Activated CD4-positive, alpha-beta T cell treated with anti-CD3 and anti-CD28 coated beads, Interleukin-2, Interleukin-4, amounts not matched to agents 100 ng/mL and 50 ng/mL, durations not matched to agents 16 hours and 8 hours (primary cell): ENCODE results near the gene TMEM121.

Experiments used
- DNase-seq: peaks from one replicate; pipeline ENCODE4 v3.0.0-alpha.2; 2020; ENCODE audit warnings: low spot score

The TMEM121 gene

DNA sequence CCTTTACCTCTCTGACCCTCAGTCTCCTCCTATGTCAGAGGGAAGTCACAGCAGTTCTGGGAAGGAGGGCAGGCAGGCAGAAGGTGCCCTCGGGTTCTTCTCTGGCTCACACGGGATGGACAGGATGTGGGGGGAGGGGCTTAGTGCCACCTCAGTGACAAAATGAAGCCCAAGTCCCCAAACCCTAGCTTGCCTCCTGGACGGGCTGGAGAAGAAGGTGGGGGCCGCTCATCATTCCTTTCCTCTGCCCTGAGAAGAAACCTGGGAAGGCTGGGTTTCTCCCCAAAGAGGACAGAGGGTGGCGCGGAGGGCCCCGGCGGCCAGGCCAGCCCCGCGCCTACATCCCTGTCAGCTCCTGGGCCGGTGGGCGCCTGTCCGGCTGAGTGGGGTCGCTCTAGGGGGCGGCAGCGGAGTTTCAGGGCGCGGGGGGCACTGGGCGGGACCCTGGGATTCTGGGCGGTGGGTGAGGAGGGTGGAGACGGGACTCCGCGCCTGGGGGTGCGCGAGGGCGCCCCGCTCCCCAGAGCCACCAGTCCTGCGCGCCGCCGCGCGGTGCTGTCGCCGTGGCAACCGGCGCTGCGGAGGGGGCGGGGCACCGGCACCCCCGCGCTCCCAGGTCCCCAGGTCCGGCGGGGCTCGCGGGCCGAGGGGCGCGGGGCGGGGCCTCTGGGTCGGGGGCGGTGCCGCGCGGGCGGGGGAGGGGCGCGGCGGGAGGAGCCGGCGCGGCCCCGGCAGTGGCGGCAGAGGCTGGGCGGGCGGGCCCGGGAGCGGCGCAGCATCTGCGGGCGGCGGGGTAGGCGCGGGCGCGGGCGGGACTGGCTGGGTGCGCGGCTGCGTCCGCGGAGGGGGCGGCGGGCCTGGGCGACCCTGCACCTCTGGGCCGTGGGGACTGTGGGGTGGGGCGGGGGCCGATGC is at the start of gene TMEM121:
Gene TMEM121 (plus strand): TSS at position 723 of the 915 bp plus-strand sequence. CDS start 2,252 bp downstream, outside the sequence.
- no peak for DNase-seq

DNA sequence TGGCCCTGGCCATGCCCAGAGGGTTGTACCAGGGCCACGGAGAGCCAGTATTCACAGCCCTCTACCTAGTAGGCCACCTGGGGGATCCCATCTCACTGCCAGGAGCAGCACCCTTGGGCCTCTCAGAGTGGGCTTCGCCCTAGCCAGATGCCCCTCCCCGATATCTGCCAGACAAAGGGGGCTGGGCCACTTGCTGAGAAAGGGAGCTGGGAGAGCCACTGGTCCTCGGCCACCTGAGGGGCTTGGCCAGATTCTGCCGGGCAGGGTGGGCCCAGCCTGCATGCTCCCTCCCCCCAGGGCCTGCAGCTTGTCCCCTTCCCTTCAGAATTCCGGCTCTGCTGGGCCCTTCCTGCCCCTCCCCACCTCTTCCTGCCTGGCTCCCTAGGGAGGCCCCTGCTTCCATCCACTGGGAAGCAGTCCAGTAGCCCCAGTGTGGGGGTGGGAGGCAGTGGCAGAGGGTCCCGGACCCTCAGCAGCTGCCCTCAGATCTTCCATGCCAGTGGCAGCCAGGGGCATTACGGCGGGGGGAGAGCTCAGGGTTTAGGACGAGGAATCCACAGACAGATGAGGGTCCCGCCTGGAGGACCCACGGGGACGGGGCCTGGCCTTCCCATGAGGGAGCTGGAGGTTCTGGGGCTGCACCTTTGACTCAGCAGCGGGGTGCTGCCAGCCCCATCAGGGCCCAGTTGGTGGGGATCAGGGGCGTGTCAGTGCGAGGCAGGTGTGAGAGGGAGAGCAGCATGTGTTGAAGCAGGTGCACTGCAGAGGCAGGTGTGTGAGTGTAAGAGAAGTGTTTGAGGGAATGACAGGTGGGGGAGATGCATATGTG is 49.3 kb upstream of the TMEM121 start:
- DNase-seq = no peak

DNA sequence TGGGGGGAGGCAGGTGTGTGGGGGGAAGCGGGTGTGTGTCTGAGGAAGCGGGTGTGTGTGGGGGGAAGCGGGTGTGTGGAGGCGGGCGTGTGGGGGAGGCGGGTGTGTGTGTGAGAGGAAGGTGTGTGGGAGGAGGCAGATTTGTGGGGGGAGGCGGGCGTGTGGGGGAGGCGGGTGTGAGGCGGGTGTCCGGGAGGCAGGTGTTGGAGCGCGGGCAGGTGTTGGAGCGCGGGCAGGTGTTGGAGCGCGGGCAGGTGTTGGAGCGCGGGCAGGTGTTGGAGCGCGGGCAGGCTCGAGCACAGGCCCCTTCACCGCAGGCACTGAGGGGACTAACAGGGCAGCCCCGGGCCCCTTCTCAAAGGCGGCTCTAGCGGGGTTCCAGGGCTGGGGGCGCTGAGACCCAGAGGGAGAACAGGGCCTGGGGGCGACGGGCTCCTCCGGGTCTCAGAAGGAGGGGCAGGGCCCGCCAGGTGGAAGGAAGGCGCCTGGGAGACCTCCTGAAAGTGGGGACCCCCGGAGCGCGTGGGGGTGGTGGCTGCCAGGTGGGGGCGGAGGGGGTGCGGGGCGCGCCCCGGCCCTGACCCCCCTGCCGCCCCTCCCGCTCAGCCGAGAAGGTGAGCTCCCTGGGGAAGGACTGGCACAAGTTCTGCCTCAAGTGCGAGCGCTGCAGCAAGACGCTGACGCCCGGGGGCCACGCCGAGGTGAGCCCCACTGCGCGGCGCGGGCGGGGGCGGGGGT is 48.6 kb upstream of the TMEM121 start:
- no peak for DNase-seq

DNA sequence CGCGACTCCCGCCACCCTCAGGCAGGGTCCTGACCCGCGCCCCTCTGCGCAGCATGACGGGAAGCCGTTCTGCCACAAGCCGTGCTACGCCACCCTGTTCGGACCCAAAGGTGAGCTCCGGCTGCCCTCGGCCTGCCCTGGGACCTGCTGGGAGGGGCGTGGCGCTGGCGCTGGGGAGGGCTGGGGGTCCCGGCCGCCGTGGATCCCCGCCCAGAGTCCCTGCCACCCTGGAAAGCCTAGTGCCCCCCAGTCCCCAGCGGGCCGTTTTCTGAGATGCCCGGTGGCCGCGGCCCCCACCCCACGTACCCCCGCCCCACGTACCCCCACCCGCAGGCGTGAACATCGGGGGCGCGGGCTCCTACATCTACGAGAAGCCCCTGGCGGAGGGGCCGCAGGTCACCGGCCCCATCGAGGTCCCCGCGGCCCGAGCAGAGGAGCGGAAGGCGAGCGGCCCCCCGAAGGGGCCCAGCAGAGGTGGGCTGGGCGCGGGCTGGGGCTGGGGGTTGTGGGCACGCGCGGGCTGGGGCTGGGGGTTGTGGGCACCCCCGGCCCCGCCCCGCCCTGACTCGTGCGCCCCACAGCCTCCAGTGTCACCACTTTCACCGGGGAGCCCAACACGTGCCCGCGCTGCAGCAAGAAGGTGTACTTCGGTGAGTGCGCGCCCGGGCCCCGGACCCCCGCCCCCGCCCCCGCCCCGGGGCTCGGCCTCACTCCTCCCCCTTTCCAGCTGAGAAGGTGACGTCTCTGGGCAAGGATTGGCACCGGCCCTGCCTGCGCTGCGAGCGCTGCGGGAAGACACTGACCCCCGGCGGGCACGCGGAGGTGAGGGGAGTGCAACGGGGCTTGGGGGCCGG is 47.8 kb upstream of the TMEM121 start:
- DNase-seq = no peak

DNA sequence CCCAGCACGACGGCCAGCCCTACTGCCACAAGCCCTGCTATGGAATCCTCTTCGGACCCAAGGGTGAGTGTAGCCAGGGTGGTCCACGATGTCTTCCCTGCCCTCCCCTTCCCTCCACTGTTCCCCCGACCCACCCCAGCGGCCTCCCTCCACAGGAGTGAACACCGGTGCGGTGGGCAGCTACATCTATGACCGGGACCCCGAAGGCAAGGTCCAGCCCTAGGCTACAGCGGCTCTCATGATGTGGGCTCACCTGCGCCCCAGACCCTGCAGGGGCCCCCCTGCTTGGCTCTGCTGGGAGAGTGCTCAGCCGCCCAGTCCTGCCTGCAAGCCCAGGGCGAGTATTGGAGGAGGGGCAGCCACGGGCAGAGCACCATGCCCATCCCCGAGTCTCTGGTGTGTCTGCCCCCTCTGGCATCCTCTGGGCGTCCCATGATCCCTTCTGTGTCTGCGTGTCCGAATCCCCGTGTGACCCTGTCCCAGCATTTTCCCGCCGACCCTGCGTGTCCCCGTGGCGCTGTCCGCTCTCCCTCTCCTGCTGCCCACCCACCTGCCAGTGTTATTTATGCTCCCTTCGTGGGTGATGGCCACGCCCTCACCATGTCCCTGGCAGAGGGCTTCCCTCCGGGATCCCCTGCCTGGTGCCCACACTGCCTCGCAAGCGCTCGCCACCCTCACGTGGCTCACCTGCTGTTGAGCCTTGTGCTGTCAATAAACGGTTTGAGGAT is 46.8 kb upstream of the TMEM121 start:
- DNase-seq = no peak

DNA sequence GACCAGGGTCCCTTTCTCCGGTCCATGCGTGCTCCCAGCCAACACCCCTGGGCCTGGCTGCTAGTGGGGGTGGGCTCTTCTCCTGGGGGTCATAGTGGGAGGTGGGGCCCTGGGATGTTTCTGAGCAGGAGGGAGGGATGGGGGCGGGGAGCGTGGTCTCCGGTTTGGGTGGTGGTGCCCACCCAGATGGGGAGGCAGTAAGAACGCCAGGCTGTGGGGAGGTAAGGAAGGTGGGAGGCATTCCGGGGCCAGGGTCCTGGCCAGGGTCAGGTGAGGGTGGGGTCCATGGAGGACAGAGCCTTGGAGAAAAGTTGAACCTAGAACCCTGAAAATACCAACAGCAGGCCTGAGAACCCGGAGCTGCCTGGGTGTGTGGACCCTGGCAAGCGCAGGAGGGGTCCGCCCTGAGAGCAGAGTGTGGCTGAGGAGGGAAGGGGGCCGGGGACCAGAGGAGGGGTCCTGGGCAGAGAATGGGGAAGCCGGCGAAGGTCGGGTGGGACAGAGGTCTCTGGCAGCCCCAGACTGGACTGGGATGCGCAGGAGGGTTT is 46.1 kb upstream of the TMEM121 start:
- DNase-seq = no peak

DNA sequence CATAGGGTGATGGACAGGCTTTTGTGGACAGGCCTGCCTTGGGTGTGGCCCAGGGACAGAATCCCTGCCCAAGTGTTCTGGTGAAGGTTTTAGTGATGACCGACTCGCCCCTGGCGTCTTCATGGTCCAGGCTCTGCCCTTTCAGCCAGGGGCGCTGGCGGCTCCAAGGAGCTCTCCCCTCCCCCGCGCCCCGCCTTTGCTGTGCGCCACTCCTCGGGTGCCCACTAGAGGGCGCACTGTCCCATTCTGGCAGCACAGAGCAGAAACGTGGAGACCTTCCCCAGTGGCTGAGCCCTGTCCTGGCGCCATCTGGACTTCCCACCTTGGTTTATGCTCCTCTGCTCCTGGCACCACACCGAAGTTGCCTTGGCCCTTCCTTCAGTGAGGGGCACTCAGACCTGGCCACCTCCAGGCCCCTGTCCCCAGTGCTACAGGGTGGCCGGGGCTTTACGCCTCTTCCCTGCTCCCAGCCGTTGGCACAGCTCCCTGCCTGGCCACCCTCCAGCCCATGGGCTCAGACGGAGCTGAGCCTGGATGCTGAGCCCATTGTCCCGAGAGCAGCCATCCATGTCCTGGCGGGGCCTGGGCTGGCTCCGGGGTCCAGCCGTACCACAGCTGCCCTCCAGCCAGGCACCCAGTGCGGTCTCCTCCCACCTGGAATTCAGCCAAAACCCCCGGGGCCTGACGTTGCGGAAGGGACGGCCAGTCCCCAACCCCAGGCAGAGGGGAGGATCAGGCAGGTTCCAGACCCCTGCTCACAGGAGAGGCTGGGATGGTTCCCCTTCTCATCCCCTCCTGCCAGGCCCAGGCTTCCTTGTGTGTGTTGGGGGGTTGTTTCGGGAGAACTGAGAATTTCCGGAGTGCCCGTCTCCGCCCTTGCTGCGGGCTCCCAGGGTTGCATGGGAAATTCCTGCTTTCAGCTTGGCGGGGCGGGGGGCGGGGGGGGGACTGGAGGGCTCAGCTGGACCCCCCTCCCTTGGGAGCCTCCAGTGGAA is 45.3 kb upstream of the TMEM121 start:
- DNase-seq = peak; percentile 91

DNA sequence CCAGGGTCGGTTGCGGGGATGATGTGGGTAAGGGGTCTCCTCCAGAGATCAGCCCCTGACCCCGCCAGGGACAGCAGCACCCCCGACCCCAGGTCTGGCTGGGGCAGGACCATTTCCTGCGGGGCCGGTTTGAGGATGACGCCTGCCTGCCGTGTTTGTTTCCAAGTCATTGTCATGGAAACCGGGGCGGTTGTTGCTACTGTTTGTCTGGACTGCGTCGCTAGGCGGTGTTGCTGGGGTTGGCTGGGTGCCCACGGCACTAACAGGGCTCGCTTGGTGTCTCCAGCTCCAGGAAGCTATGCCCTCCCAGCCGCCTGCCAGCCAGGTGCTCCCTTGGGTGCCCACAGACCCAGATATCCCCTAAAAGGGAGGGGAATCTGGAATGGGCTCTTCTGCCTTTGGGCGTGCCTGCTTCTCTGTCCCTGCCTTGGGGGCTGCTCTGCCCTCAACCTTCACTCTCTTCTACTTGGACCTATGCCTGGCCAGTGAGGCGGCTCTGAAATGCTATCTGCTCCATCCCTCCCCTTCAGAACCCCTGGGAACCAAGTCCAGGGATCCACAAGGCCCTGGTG is 44.4 kb upstream of the TMEM121 start:
- DNase-seq = peak; percentile 96

DNA sequence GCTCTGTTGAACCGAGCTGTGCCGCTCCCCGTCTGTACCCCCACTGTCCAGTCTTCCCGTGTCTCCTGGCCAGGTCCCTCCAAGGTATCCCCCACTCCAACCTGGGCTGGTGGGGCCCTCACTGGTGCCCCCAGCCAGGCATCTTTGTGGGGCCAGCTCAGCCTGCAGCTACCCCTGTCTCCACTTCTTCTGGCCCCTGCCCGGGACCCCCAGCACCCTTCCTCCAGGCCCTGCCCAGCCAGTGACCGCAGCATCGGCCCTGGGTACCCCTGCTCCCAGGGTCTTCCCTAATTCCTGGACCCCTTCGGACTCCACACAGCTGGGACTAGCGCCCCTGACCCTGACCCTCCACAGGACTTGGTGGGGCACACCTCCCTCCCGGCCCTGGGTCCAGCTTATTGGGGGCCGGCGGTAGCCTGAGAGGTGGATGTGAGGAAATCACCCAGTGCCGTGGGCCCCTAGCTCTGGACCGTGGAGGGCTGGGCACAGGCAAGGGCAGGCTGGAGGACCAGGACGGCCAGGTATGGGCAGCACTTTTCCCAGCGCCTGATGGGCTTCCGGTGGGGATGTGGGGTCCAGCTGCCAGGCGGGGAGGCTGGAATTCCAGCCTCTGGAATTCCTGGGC is 43.8 kb upstream of the TMEM121 start:
- no peak for DNase-seq

DNA sequence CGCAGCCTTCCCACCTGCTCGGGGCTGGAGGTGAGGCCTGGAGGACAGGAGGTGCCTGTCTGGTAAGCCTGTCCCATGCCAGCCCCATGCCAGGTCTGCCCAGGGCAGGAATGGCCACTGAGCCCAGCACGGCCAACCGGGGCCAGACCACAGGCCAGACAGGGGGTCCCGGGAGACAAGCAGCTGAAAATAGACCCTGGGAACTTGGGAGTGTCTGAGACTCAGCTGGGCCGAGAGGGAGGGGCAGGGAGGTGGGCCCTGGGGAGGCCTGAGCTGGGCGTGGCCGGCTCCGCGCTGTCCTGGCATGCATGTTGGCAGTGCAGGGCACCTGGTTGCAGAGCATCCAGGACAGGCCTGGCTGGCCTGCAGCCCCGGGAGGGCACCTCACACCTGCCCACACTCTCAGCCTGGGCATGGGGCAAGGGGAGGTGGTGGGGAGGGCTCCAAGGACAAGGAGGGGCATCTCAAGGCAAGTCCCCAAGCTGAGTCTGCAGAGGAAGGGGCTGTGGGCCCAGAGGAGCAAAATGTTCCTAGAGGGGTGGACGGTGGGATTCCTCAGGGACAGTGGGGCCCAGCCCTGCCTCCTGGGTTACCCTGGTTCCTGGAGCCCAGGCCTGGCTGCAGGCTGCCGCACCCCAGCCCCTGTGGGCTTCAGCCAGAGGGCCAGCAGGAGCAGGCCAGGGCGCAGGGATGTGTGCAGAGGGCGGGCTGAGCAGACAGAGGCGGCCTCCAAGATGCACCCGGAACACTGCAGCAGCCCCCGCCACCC is 42.9 kb upstream of the TMEM121 start:
- DNase-seq = no peak

DNA sequence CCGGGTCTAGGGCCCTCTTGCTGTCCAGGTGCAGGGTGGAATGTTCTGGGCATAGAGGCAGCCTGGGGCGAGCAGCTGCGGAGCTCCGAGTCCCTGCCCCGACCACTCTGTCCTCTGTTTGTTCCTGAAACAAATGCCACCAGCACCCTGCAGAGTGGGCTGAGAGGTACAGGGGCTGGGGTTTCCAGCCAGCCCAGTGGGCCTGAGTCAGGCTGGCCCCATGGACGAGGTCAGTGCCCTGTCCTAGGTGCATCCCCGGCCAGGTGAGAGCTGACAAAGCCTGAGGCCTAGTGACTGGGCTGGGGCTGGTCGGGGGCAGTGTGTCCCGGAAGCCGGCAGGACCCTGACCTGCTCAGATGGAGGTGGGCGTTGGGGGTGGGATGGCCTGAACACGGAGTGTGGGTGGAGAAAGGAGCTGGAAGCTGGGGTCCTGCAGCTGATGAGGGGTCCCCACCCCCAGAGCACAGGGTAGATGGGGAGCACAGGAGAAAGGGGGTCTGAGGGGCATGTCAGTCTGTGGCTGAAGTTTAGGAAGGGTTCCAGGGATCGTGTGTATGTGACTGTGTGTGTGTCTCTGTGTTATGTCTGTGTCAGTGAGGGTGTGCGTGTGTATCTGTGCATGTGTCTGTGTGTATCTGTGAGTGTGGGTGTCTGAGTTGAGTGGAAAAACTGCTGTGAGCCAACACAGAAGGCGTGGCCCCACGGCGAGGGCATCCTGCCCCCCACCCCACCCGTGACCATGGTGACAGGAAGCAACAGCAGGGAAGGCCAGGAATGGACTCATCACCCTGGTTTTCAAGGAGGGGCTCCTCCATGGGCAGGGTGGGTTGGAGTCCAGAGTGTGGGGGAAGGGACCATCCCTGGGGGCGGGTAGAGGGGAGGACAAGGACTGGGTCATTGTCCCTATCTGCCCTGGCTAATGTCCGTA is 42.0 kb upstream of the TMEM121 start:
- no peak for DNase-seq

DNA sequence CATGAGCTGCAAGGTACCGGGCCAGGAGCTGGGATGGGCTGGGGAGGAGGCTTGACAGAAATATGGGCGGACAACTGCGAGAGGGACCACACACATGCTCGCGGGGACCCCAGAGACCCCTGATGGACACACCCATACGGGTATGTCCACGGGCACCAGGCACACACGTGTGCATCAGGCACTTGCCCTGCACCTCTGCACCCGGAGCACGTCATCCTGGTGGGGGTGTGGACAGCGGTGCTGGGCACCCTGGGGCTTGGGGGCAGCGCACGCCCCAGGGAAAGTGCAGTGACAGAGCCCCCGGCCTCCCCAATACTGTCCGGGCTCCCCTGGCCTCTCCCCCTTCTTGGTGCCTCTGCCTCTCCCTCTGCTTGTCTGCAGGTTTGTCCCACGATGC is 41.4 kb upstream of the TMEM121 start:
- no peak for DNase-seq

DNA sequence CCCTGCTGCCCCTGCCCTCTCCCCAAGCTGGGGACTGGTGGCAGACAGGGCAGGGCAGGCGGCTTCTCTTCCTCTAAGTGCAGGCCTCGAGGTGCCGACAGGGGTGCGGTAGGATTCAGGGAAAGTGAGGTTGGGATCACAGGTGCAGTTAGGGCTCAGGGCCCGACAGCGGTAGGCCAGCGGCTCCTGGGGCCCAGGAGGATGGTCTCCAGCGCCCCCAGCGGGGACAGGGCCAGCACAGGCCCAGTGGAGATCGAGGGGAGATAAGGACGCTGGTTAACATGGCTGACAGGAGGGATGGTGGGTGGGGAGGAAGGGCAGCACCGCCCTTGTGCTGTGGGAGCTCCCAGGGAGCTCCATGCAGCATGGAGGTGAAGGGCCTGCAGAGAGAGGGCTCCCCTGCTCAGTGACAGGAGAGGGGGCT is 40.6 kb upstream of the TMEM121 start:
- DNase-seq = peak; percentile 47

DNA sequence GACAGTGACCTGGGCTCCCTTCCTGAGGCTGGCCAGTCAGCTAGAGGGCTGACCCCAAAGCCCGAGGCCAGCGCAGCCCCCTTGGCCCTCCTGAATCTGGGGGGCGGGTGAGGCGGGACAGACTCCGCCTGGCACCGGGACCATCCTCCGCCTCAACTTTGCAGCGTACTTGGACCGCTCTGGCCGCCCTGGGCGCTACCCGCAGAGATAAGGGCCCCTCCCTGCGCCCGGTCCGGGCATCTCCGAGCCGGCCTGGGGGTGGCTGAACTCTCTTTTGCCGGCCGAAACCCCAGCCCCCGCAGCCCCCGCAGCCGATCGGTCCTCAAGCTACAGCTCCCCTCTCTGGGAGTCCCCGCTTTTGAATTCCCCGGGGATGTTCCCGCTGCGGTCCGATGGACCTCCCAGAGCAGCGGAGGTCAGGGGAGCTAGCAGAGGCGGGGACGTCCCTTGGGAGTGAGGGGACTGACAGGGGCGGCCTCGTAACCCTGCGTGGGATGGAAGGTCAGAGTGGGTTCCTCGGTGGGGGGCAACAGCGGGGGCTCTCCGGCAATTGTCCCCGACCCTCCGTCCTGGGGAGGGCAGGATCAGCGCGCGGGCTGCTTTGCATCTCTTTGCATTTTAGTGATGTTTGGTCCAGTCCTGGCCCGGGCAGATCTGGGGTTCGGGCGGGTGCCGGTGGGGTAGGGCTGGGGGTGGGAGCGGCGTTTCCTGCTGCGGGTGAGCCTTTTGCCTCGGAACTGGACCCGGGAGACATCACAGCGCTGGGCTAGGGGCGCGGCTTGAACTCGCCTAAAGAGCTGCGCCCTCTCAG is 40.0 kb upstream of the TMEM121 start, which contains the start of gene CRIP1:
Gene CRIP1 (plus strand): TSS at position 724 of the 811 bp plus-strand sequence. CDS start 374 bp downstream, outside the sequence.
- DNase-seq = no peak

DNA sequence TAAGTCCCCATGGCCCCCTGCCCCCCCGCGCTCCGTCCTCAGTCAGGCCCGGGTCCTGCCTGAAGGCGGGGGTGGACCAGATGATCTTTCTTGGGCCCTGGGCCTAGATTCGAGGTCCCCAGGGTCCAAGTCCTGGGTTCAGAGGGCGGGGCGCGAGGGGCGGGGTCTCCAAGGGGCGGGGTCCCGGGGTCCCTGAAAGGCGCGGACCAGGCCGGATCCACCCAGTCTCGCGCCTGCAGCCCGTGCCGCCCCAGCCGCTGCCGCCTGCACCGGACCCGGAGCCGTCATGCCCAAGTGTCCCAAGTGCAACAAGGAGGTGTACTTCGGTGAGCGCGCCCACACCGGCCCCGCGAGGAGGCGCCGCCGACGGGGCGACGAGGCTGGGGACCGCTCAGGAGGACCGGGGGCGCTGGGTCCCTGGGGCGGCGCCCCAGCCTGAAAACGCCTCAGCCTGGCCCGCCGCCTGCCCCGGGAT is 39.4 kb upstream of the TMEM121 start:
- DNase-seq = peak; percentile 63
